HEK293 (cell line): ENCODE measurements around the gene GLMP.

Experiments used
- CTCF ChIP-seq: fragments of 450-650 bp; formaldehyde crosslinking; IDR thresholded peaks from 2 replicates; pipeline ENCODE4 v1.5.1; 2016; ENCODE audit warnings: missing biosample characterization, missing genetic modification characterization
- SCRT1 ChIP-seq: fragments of 450-650 bp; formaldehyde crosslinking; IDR thresholded peaks from 2 replicates; pipeline ENCODE4 v1.5.1; 2016; ENCODE audit warnings: missing biosample characterization, missing genetic modification characterization, borderline replicate concordance
- SP2 ChIP-seq: fragments of 450-650 bp; formaldehyde crosslinking; IDR thresholded peaks from 2 replicates; pipeline ENCODE4 v1.5.1; 2016; ENCODE audit warnings: missing biosample characterization, missing genetic modification characterization
- ZBTB17 ChIP-seq: fragments of 450-650 bp; formaldehyde crosslinking; IDR thresholded peaks from 2 replicates; pipeline ENCODE4 v1.5.1; 2016; ENCODE audit warnings: missing biosample characterization, missing genetic modification characterization
- ZNF335 ChIP-seq: fragments of 450-650 bp; formaldehyde crosslinking; conservative IDR thresholded peaks from 2 replicates; pipeline ENCODE4 v1.5.1; 2016; ENCODE audit warnings: missing biosample characterization, missing genetic modification characterization
- ZNF423 ChIP-seq: fragments of 450-650 bp; formaldehyde crosslinking; IDR thresholded peaks from 2 replicates; pipeline ENCODE4 v1.5.1; 2016; ENCODE audit warnings: missing biosample characterization, missing genetic modification characterization
- ZNF549 ChIP-seq: fragments of 450-650 bp; IDR thresholded peaks from 2 replicates; pipeline ENCODE4 v1.5.1; 2018; ENCODE audit warnings: missing biosample characterization, missing genetic modification characterization, mild to moderate bottlenecking, inconsistent platforms, moderate library complexity
- TF ChIP-seq, protein P1 (sequence below): fragments of 450-650 bp; formaldehyde crosslinking; optimal IDR thresholded peaks from 2 replicates; pipeline ENCODE3; 2016; ENCODE audit warnings: missing biosample characterization, mild to moderate bottlenecking, missing genetic modification characterization

GRCh38 chr1:156244712-156245111, 50.8 kb downstream of the GLMP start:
- TF ChIP-seq ZNF335 (tag by site-specific recombination) (no peak), CTCF (tag by site-specific recombination) (no peak), SCRT1 (tag by site-specific recombination) (no peak), ZNF423 (no peak), SP2 (no peak), ZBTB17 (tag by site-specific recombination) (no peak), ZNF549 (tag by site-specific recombination) (no peak)
- TF ChIP-seq, protein P1, sequence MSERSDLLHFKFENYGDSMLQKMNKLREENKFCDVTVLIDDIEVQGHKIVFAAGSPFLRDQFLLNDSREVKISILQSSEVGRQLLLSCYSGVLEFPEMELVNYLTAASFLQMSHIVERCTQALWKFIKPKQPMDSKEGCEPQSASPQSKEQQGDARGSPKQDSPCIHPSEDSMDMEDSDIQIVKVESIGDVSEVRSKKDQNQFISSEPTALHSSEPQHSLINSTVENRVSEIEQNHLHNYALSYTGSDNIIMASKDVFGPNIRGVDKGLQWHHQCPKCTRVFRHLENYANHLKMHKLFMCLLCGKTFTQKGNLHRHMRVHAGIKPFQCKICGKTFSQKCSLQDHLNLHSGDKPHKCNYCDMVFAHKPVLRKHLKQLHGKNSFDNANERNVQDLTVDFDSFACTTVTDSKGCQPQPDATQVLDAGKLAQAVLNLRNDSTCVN (tag by site-specific recombination): no peak
